GM10248 (cell line): Measurements from ENCODE around the gene MGLL.

Experiments used
- CTCF ChIA-PET: fragments of 300-600 bp; sonication (Branson Sonifier 250); formaldehyde crosslinking; extraction: SDS; loops from one replicate; lab custom pipeline; 2021; ENCODE audit warnings: antibody characterized with exemption; lab: Yijun Ruan, JAX
- POLR2A ChIA-PET: fragments of 350-650 bp; sonication (Branson Sonifier 250); formaldehyde crosslinking; extraction: SDS; loops from one replicate; lab custom pipeline; 2020; ENCODE audit warnings: antibody characterized with exemption; lab: Yijun Ruan, JAX
- DNase-seq: peaks from one replicate; pipeline ENCODE4 v3.0.0; 2012; ENCODE audit errors: extremely low spot score
- CTCF ChIP-seq: IDR thresholded peaks from 2 replicates; pipeline ENCODE4 v1.5.1; 2012; ENCODE audit warnings: mild to moderate bottlenecking, low read depth; ENCODE audit errors: extremely low read depth, missing control alignments, control extremely low read depth

MGLL gene

GRCh38 chr3:127786353-127787070 lies 35.8 kb downstream of the MGLL start:
- POLR2A ChIA-PET: no interaction called here
- CTCF ChIA-PET: interaction anchor here (1.8 to 3.0 kb wide), 2 partner anchors 21 to 25 kb away, joined by 7 to 8 read pairs; no protein-coding TSS in a partner anchor
- no peak for TF ChIP-seq CTCF
- DNase-seq: no peak

- TF ChIP-seq CTCF: no peak
- POLR2A ChIA-PET: interaction anchor here (1.0 kb wide), 1 partner anchor 23 kb away, joined by 5 read pairs; no protein-coding TSS in a partner anchor
- no peak for DNase-seq
- CTCF ChIA-PET: interaction anchor here (1.8 kb wide), 1 partner anchor 24 kb away, joined by 8 read pairs; no protein-coding TSS in a partner anchor
These were observed 36.5 kb downstream of the MGLL start for GRCh38 chr3:127785711-127786265.

GRCh38 chr3:127784865-127785710 lies 37.2 kb downstream of the MGLL start:
- no peak for DNase-seq
- POLR2A ChIA-PET: interaction anchor here (1.0 kb wide), 1 partner anchor 22 kb away, joined by 5 read pairs; no protein-coding TSS in a partner anchor
- TF ChIP-seq CTCF: no peak
- CTCF ChIA-PET: interaction anchor here (1.7 to 1.8 kb wide), 2 partner anchors 24 to 34 kb away, joined by 4 to 8 read pairs; no protein-coding TSS in a partner anchor

GRCh38 chr3:127784283-127784682 lies 38.0 kb downstream of the MGLL start:
- TF ChIP-seq CTCF: no peak
- no peak for DNase-seq

GRCh38 chr3:127783642-127784160 lies 38.6 kb downstream of the MGLL start:
- no peak for DNase-seq
- ChIA-PET POLR2A (no interaction called here), CTCF (interaction anchor here (1.7 to 1.9 kb wide), 2 partner anchors 18 to 33 kb away, joined by 4 to 7 read pairs; no protein-coding TSS in a partner anchor)
- no peak for TF ChIP-seq CTCF

More at GRCh38 chr3:127784283-127784682, 38.0 kb downstream of the MGLL start:
- ChIA-PET POLR2A (no interaction called here), CTCF (interaction anchor here (1.7 to 1.9 kb wide), 2 partner anchors 18 to 33 kb away, joined by 4 to 7 read pairs; no protein-coding TSS in a partner anchor)
